ENCODE results near the gene APOM.

The APOM gene

GRCh38 chr6:31655349-31656237 lies at the start of gene APOM:
Gene APOM (plus strand): TSS chr6:31655894. CDS start chr6:31655967, 73 bp downstream.
- no peak for DNase-seq (ENCODE audit: low read depth)

- no peak for DNase-seq (ENCODE audit: low read depth)
Measured at GRCh38 chr6:31607317-31607716, 48.4 kb upstream of the APOM start.

- DNase-seq (ENCODE audit: low read depth): no peak
Measured at GRCh38 chr6:31609519-31610406, 45.9 kb upstream of the APOM start.

GRCh38 chr6:31610968-31611367 lies 44.7 kb upstream of the APOM start:
- no peak for DNase-seq (ENCODE audit: low read depth)

GRCh38 chr6:31614075-31614619 lies 41.5 kb upstream of the APOM start:
- DNase-seq (ENCODE audit: low read depth): no peak

- DNase-seq (ENCODE audit: low read depth): no peak
Measured at GRCh38 chr6:31614684-31615578, 40.8 kb upstream of the APOM start, which contains the start of gene AIF1. Gene AIF1 (plus strand): TSS chr6:31615234. CDS start chr6:31615330, 96 bp downstream.

GRCh38 chr6:31615748-31616147 lies 39.9 kb upstream of the APOM start:
- no peak for DNase-seq (ENCODE audit: low read depth)

GRCh38 chr6:31617010-31617409 lies 38.7 kb upstream of the APOM start:
- DNase-seq (ENCODE audit: low read depth): no peak

- DNase-seq (ENCODE audit: low read depth): peak; percentile 96
Measured at GRCh38 chr6:31619805-31620585, 35.7 kb upstream of the APOM start.

GRCh38 chr6:31620586-31621319 lies 34.9 kb upstream of the APOM start, which contains the start of gene PRRC2A:
Gene PRRC2A (plus strand): TSS chr6:31620715. CDS start chr6:31622790, 2,075 bp downstream.
- DNase-seq (ENCODE audit: low read depth): no peak

GRCh38 chr6:31621320-31621939 lies 34.3 kb upstream of the APOM start:
- no peak for DNase-seq (ENCODE audit: low read depth)

GRCh38 chr6:31621991-31622390 lies 33.7 kb upstream of the APOM start:
- no peak for DNase-seq (ENCODE audit: low read depth)

GRCh38 chr6:31622684-31623091 lies 33.0 kb upstream of the APOM start:
- no peak for DNase-seq (ENCODE audit: low read depth)

- DNase-seq (ENCODE audit: low read depth): no peak
Measured at GRCh38 chr6:31624070-31624469, 31.6 kb upstream of the APOM start.

GRCh38 chr6:31626952-31627351 lies 28.7 kb upstream of the APOM start:
- DNase-seq (ENCODE audit: low read depth): no peak

GRCh38 chr6:31627690-31628287 lies 27.9 kb upstream of the APOM start:
- DNase-seq (ENCODE audit: low read depth): no peak

- no peak for DNase-seq (ENCODE audit: low read depth)
Measured at GRCh38 chr6:31629014-31629413, 26.7 kb upstream of the APOM start.

GRCh38 chr6:31630177-31630934 lies 25.3 kb upstream of the APOM start:
- DNase-seq (ENCODE audit: low read depth): no peak

Data from activated T-helper 1 cell treated with Interleukin-2 at 50 U/mL for 16 hours (primary cell).